Placental pericyte (primary cell): ENCODE data around the gene INHA. TPM values are rescaled to one million over a fixed set of nuclear protein-coding genes. Genes with fewer than 3 reads are reported as not detected.

Source experiments
- small RNA-seq: library from RNA; depleted of rRNA; stranded (forward); fragments of <200 nt; gene quantifications from one replicate; pipeline ENCODE3, GENCODE V24; 2012; ENCODE audit warnings: low replicate concordance
- total RNA-seq: library from RNA; depleted of rRNA; stranded (reverse); fragments of >200 nt; gene quantifications from 2 replicates; pipeline ENCODE4 v1.2.3, GENCODE V29; 2012

INHA gene
- 0.22 TPM in 1 of 2 replicates, not detected in the other for total RNA-seq

GRCh38 chr2:219572237-219573001 is at the start of gene INHA:
TSS of gene INHA (plus strand) at chr2:219572310. CDS start at chr2:219572375, 65 bp downstream.

GRCh38 chr2:219543596-219544358 is 28.3 kb upstream of the INHA start, which contains the start of the genes CHPF and TMEM198:
TSS of gene CHPF (minus strand) at chr2:219543809. CDS start at chr2:219543538, 271 bp downstream.
TSS of gene TMEM198 (plus strand) at chr2:219544028. CDS start at chr2:219544728, 700 bp downstream.

GRCh38 chr2:219571311-219572236 is 536 bp upstream of the INHA start, which contains the start of gene OBSL1:
TSS of gene OBSL1 (minus strand) at chr2:219571539. CDS start at chr2:219571232, 307 bp downstream.

GRCh38 chr2:219597552-219598307 is 25.6 kb downstream of the INHA start, which contains the start of gene STK11IP:
TSS of gene STK11IP (plus strand) at chr2:219597857. CDS start at chr2:219598120, 263 bp downstream.

Small RNA genes within 50 kb of the gene (small RNA-seq; reads per million reads assigned to genes)
- gene MIR3132 (not detected), gene RN7SKP213 (not detected)

Other genes with a start within 250 kb of the INHA start
- gene RESP18, start 239.6 kb upstream of the INHA start, total RNA-seq: not detected in 2 replicates
- 64.0 and 76.8 TPM in 2 replicates for gene DNPEP, start 184.4 kb upstream of the INHA start, total RNA-seq
- 0.29 and 7.2 TPM in 2 replicates for gene DES, start 153.9 kb upstream of the INHA start, total RNA-seq
- 9.9 and 21.7 TPM in 2 replicates for gene SPEG, start 137.5 kb upstream of the INHA start, total RNA-seq
- 70.0 and 100 TPM in 2 replicates for gene GMPPA, start 73.4 kb upstream of the INHA start, total RNA-seq
- gene ASIC4, start 57.8 kb upstream of the INHA start, total RNA-seq: under 0.01 TPM in 1 of 2 replicates, not detected in the other
- 193 and 332 TPM in 2 replicates for gene CHPF, start 28.5 kb upstream of the INHA start, total RNA-seq
- 1.1 and 6.8 TPM in 2 replicates for gene TMEM198, start 28.3 kb upstream of the INHA start, total RNA-seq
- gene OBSL1, start 771 bp upstream of the INHA start, total RNA-seq: 45.7 and 55.1 TPM in 2 replicates
- gene STK11IP, start 25.5 kb downstream of the INHA start, total RNA-seq: 17.5 and 21.0 TPM in 2 replicates
- gene SLC4A3, start 55.3 kb downstream of the INHA start, total RNA-seq: 2.6 and 4.4 TPM in 2 replicates